ENCODE measurements around the gene PABPC3. TPM values are rescaled to one million over a fixed set of nuclear protein-coding genes. Genes with fewer than 3 reads are reported as not detected.

Gene PABPC3
- total RNA-seq, 1 experiment from 2014 or later: not detected

- CTCF ChIA-PET: interaction anchor here (0.8 kb wide), 1 partner anchor 15 kb away, joined by 4 read pairs; no protein-coding TSS in a partner anchor
- peak; percentile 72 for DNase-seq (ENCODE audit: low spot score)
- no TSS peak for BruUV-seq (replicated peaks)
- Histone ChIP-seq H3K4me3 (ENCODE audit: low read depth, low read length, poor library complexity, severe bottlenecking) (no peak overlapping the region), H3K36me3 (ENCODE audit: insufficient read depth, low read length, poor library complexity, severe bottlenecking) (no peaks in the 10 kb centered on the region), H3K4me1 (ENCODE audit: insufficient read depth, low read length, poor library complexity, severe bottlenecking) (no peaks in the 10 kb centered on the region), H3K27ac (ENCODE audit: low read depth, low read length, poor library complexity, severe bottlenecking) (no peak overlapping the region), H3K27me3 (replicated peaks; ENCODE audit: insufficient read depth, low read depth, low read length, poor library complexity) (no peaks in the 10 kb centered on the region), H3K9me3 (ENCODE audit: low read depth, low read length, poor library complexity, severe bottlenecking) (no peaks in the 10 kb centered on the region)
- intact Hi-C loops (cut with micrococcal nuclease; ENCODE audit: unreplicated experiment): loop anchor here (10.0 kb wide), 1 partner anchor 290 kb away; the partner anchor contains the start of gene ATP8A2
- TF ChIP-seq, protein P1, sequence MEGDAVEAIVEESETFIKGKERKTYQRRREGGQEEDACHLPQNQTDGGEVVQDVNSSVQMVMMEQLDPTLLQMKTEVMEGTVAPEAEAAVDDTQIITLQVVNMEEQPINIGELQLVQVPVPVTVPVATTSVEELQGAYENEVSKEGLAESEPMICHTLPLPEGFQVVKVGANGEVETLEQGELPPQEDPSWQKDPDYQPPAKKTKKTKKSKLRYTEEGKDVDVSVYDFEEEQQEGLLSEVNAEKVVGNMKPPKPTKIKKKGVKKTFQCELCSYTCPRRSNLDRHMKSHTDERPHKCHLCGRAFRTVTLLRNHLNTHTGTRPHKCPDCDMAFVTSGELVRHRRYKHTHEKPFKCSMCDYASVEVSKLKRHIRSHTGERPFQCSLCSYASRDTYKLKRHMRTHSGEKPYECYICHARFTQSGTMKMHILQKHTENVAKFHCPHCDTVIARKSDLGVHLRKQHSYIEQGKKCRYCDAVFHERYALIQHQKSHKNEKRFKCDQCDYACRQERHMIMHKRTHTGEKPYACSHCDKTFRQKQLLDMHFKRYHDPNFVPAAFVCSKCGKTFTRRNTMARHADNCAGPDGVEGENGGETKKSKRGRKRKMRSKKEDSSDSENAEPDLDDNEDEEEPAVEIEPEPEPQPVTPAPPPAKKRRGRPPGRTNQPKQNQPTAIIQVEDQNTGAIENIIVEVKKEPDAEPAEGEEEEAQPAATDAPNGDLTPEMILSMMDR (conservative IDR thresholded peaks at IDR 0.05; ENCODE audit: low read depth, low read length): peak; percentile 88
- no peak for TF ChIP-seq EZH2 (IDR thresholded peaks at IDR 0.05; ENCODE audit: borderline replicate concordance, low read depth, low read length, poor library complexity, severe bottlenecking)
- POLR2A ChIA-PET (ENCODE audit: low non-redundant PET): no interaction called here
These were observed 10.7 kb upstream of the PABPC3 start for GRCh38 chr13:25085125-25085742.

DNA sequence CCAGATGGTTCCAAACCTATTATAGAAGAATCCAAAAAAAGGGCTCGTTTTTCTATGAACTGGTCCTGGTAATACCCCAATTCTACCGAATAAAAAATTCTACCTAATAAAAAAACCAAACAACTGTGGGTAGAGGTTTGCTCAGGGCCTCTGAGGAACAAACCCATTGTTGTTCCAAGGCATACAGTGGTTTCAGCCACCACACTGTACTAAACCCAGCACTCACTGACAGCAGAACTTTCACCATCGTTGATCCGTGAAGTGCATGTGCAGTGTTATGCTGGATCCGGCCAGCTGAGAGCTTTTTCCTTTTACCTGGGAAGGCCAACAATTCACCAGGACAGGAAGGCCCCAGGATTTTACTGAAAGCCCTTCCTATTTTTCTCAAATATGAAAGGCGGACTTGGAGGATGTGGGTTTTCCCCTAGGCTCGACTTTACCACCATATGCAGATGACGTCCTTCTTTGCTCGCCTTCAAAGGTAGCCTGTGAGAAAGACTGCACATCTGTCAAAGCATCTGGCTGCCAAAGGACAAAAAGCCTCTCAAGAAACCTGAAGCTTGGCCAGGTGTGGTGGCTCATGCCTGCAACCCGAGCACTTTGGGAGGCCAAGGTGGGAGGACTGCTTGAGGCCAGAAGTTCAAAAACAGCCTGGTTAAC lies 7.2 kb upstream of the PABPC3 start:
- TF ChIP-seq EZH2 (IDR thresholded peaks at IDR 0.05; ENCODE audit: borderline replicate concordance, low read depth, low read length, poor library complexity, severe bottlenecking): no peak
- TF ChIP-seq, protein P1 (conservative IDR thresholded peaks at IDR 0.05; ENCODE audit: low read depth, low read length): no peak
- H3K27ac ChIP-seq (ENCODE audit: low read depth, low read length, poor library complexity, severe bottlenecking): no peak overlapping the region
- no TSS peak for BruUV-seq (replicated peaks)
- no peaks in the 10 kb centered on the region for H3K9me3 ChIP-seq (ENCODE audit: low read depth, low read length, poor library complexity, severe bottlenecking)
- DNase-seq (ENCODE audit: low spot score): no peak
- POLR2A ChIA-PET (ENCODE audit: low non-redundant PET): interaction anchor here (0.6 to 0.7 kb wide), 2 partner anchors 17 to 24 kb away, joined by 3 to 4 read pairs; no protein-coding TSS in a partner anchor
- no peaks in the 10 kb centered on the region for H3K36me3 ChIP-seq (ENCODE audit: insufficient read depth, low read length, poor library complexity, severe bottlenecking)
- H3K4me1 ChIP-seq (ENCODE audit: insufficient read depth, low read length, poor library complexity, severe bottlenecking): no peaks in the 10 kb centered on the region
- no peaks in the 10 kb centered on the region for H3K27me3 ChIP-seq (replicated peaks; ENCODE audit: insufficient read depth, low read depth, low read length, poor library complexity)
- H3K4me3 ChIP-seq (ENCODE audit: low read depth, low read length, poor library complexity, severe bottlenecking): no peak overlapping the region
- CTCF ChIA-PET: no interaction called here
- intact Hi-C loops (cut with micrococcal nuclease; ENCODE audit: unreplicated experiment): loop anchor here (10.0 kb wide), 1 partner anchor 286 kb away; the partner anchor contains the start of gene ATP8A2

GRCh38 chr13:25097426-25097825 lies 1.5 kb downstream of the PABPC3 start:
- H3K9me3 ChIP-seq (ENCODE audit: low read depth, low read length, poor library complexity, severe bottlenecking): no peaks in the 10 kb centered on the region
- no peaks in the 10 kb centered on the region for H3K36me3 ChIP-seq (ENCODE audit: insufficient read depth, low read length, poor library complexity, severe bottlenecking)
- DNase-seq (ENCODE audit: low spot score): no peak
- no peaks in the 10 kb centered on the region for H3K4me1 ChIP-seq (ENCODE audit: insufficient read depth, low read length, poor library complexity, severe bottlenecking)
- no peak overlapping the region for H3K4me3 ChIP-seq (ENCODE audit: low read depth, low read length, poor library complexity, severe bottlenecking)
- H3K27ac ChIP-seq (ENCODE audit: low read depth, low read length, poor library complexity, severe bottlenecking): no peak overlapping the region
- BruUV-seq (replicated peaks): no TSS peak
- TF ChIP-seq EZH2 (IDR thresholded peaks at IDR 0.05; ENCODE audit: borderline replicate concordance, low read depth, low read length, poor library complexity, severe bottlenecking): no peak
- TF ChIP-seq, protein P1 (conservative IDR thresholded peaks at IDR 0.05; ENCODE audit: low read depth, low read length): no peak
- H3K27me3 ChIP-seq (replicated peaks; ENCODE audit: insufficient read depth, low read depth, low read length, poor library complexity): no peaks in the 10 kb centered on the region
- ChIA-PET CTCF (no interaction called here), POLR2A (ENCODE audit: low non-redundant PET) (no interaction called here)
- intact Hi-C loops (cut with micrococcal nuclease; ENCODE audit: unreplicated experiment): no loop called here
